Activated T-helper 2 cell treated with anti-CD3 and anti-CD28 coated beads, Interferon-gamma antibody, Interleukin-2, Interleukin-4, amounts not matched to agents 10 μg/mL and 5 μg/mL and 100 μg/mL, durations not matched to agents 14 hours and 24 hours and 36 hours (primary cell): ENCODE data around the gene QTRT2. TPM values are rescaled to one million over a fixed set of nuclear protein-coding genes. Genes with fewer than 3 reads are reported as not detected.

Source experiments
- DNase-seq: peaks from one replicate; pipeline ENCODE4 v3.0.0; 2021; ENCODE audit warnings: low spot score
- H3K27ac Mint-ChIP-seq: one replicate; pipeline ENCODE4 v1.8.0; 2021; ENCODE audit warnings: mixed read lengths
- H3K27me3 Mint-ChIP-seq: one replicate; pipeline ENCODE4 v1.8.0; 2021; ENCODE audit warnings: low read depth, mixed read lengths
- H3K36me3 Mint-ChIP-seq: one replicate; pipeline ENCODE4 v1.8.0; 2021; ENCODE audit warnings: low read depth, mixed read lengths
- H3K4me1 Mint-ChIP-seq: one replicate; pipeline ENCODE4 v1.8.0; 2021; ENCODE audit warnings: low read depth, mixed read lengths
- H3K4me3 Mint-ChIP-seq: one replicate; pipeline ENCODE4 v1.8.0; 2021; ENCODE audit warnings: low read depth, mild to moderate bottlenecking, moderate library complexity, mixed read lengths
- H3K9me3 Mint-ChIP-seq: one replicate; pipeline ENCODE4 v1.8.0; 2021; ENCODE audit warnings: mixed read lengths
- intact Hi-C: fragments of 100-400 bp; cut with micrococcal nuclease; formaldehyde crosslinking; loops from one replicate; pipeline ENCODE4 v1.15.1; 2023
- total RNA-seq: library from RNA; stranded (reverse); gene quantifications from 2 replicates; pipeline ENCODE4 v1.2.3, GENCODE V29; 2022

The QTRT2 gene
- 40.2 and 41.3 TPM in 2 replicates for total RNA-seq

DNA sequence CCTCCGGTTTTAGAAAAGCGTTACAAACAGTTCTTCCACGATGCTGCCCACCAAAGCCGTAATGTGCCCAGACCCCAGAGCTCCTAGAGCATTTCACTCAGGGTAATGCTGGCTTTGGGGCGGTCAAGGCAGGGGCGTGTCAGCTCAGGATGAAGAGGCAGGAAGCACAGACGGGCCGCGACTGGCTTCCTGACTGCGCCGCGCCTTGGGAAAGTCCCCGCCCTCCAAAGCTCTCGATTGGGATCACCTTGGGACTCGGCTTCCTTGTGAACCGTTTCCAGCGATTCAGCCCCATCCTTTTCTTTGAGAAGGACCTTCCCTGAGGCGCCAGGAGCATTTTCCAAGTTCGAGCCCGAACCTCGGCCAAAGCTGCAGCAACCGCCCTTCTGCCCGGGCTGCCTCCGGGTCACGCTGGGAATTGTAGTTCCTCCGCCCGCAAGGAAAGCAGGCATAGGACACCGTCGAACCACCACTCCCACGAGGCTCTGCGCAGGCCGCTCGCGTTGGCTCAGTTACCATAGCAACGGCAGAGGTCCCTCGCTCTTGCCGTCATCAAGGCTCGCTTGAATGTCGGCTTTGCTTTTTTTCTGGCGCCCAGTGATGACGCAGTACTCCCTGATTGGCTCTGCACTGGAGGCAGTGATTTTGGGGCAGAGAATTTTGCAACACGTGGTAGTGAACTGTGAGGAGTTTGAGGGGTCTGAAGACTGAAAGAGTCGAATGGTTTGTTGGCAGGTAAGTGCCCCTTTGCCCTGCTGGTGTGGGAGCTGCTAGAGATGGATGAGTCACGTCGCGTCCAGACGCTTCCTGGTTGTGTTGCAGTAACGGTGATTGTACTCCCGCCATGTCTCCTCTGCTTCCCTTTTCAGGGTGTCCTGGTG, at the start of gene QTRT2, which contains the start of gene CCDC191:
TSS of gene QTRT2 (plus strand) at position 608 of the 881 bp plus-strand sequence. CDS start 8,521 bp downstream, outside the sequence.
TSS of gene CCDC191 (minus strand) at position 397 of the 881 bp plus-strand sequence. CDS start at position 337, 60 bp downstream.
- DNase-seq, result peak; percentile 98
- Mint-ChIP-seq H3K27ac (peak within 1 kb of the TSS; percentile 89), H3K4me1 (peaks cover 22% of the 10 kb centered on the region), H3K9me3 (no peaks in the 10 kb centered on the region), H3K27me3 (no peaks in the 10 kb centered on the region), H3K36me3 (peaks cover 16% of the 10 kb centered on the region), H3K4me3 (peak within 1 kb of the TSS; percentile 91)
- intact Hi-C loops, result loop anchor here (1.0 to 2.0 kb wide), 8 partner anchors 110 to 1091 kb away; partner anchors contain the start of genes GRAMD1C, NAA50, SPICE1 and USF3

DNA sequence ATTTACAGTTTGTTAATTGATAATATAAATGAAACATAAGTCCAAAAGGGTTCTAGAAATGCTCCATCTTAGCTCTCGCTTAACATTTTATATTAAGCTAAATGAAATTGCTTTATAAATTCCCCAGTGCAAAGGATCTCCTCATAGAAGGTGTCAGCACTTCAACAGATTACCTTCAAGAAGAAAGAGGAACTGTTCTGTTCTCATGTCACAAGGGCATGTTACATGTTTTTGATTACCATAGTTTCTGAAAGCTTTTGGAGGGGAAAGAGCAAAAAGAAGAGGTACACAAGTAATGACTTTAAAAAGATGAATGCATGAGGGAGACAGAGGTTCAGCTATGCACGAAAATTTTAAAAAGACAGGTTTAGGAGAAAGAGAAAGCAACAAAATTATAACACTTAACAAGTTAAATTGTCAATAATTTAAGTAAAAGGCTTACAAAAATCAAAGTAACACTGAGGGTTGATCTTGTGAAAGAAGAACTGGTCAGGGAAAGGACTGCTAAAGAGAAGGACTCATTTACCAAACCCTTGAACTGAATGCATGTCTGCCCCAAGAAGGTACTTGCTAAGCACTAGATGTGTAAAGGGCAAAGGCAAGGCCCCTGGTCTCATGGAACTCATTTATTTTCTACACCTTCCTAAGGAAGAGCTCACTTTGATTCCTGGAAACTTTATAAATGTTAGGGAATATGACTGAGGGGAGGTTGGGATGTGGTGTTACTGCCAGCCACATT, 45.3 kb upstream of the QTRT2 start:
- H3K27me3 Mint-ChIP-seq, result no peaks in the 10 kb centered on the region
- no peaks in the 10 kb centered on the region for H3K4me1 Mint-ChIP-seq
- H3K36me3 Mint-ChIP-seq, result no peaks in the 10 kb centered on the region
- no peak overlapping the region for H3K27ac Mint-ChIP-seq
- DNase-seq, result no peak
- intact Hi-C loops, result no loop called here
- H3K4me3 Mint-ChIP-seq, result no peak overlapping the region
- no peaks in the 10 kb centered on the region for H3K9me3 Mint-ChIP-seq

DNA sequence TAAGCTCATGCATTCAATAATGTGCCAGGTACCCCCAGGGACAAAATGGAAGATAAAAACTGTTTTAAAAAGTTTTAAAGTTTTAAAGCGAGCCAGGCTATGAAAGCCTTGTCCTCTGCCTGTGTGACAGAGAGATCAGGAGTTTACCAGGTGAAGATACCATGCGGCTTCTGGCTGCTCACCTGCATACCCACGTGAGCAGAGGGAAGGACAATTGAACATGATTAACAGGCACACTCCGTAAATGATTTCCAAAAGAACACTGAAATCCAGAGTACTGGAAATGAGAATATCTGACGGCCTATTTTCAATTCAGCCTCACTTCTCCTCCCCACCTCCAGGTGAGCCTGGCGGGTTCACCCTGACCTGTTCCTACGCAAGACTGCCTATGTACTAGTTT, 42.3 kb upstream of the QTRT2 start:
- Mint-ChIP-seq H3K36me3 (no peaks in the 10 kb centered on the region), H3K27me3 (no peaks in the 10 kb centered on the region), H3K4me3 (no peak overlapping the region), H3K9me3 (no peaks in the 10 kb centered on the region), H3K4me1 (no peaks in the 10 kb centered on the region), H3K27ac (no peak overlapping the region)
- intact Hi-C loops, result no loop called here
- no peak for DNase-seq

DNA sequence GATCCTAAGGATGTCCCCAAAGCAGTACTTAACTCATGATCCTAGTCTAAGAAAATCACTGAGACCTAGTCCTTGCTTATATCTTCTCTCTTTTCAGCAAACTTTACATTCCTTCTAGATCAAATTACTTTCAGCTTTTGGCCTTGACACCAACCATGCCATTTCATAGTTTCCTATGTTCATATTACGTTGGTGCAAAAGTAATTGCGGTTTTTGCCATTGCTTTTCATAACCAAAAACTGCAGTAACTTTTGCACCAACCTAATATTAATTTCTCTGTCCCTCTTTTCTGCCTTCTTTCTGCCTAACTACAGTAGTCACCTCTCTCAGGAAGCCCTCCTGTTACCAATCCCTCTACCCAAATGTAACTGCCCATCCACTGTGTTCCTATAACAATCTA, 37.1 kb upstream of the QTRT2 start:
- DNase-seq, result no peak
- Mint-ChIP-seq H3K4me1 (peaks cover 4% of the 10 kb centered on the region), H3K27ac (no peak overlapping the region), H3K36me3 (no peaks in the 10 kb centered on the region), H3K9me3 (no peaks in the 10 kb centered on the region), H3K27me3 (peaks cover 1% of the 10 kb centered on the region), H3K4me3 (no peak overlapping the region)
- intact Hi-C loops, result no loop called here

DNA sequence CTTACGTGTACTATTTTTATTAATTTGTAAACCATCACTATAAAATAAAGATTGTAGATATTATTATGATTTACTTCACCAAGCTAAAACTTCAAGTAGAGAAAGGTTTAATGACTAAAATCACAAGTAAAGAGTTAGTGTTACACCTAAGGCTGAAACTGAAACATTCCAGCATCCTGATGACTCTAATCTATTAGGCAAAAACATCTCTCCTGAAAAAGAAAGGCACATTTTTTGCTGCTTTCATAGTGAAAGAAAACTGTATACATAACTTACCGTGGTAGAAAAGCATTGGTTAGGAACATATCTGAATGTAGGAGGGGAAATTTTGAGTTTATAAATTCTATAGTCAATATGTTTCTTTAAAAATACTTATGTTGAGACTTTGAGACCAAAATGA, 35.6 kb upstream of the QTRT2 start:
- Mint-ChIP-seq H3K27me3 (peaks cover 1% of the 10 kb centered on the region), H3K4me3 (no peak overlapping the region), H3K9me3 (no peaks in the 10 kb centered on the region), H3K36me3 (no peaks in the 10 kb centered on the region), H3K4me1 (peaks cover 4% of the 10 kb centered on the region), H3K27ac (peak overlapping the region; percentile 34)
- intact Hi-C loops, result no loop called here
- DNase-seq, result no peak

DNA sequence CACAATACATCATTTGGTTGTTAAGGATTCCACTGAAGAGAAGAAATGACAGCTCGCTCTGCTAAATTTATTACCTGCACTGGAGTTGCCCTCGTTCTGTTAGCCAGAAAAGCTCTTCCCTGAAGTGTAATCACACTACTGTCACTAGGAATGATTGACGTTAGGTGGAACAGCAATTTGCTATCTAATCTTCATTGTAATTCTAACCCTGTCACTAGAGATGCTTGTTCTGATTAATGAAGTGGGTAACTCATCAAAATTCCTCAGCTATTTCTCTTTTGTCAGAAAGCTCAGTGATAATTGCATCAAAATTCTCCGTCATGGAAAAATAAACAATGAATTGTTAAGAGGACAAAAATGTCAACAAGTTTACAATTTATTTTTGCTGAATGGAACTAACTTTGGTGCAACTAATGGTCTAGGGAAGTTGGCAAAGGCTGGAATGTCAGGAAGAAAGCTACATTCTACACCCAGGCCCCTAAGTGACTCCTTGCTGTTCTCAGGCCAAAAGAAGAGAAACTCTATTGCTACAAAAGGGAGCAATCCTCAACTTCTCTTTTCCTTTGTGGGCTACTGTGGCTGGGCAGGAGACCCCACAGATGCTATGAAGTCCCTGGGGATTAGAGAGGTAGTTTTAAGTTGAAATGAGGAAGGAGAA, 34.3 kb upstream of the QTRT2 start:
- Mint-ChIP-seq H3K36me3 (no peaks in the 10 kb centered on the region), H3K9me3 (no peaks in the 10 kb centered on the region), H3K4me1 (peaks cover 4% of the 10 kb centered on the region), H3K4me3 (no peak overlapping the region), H3K27ac (no peak overlapping the region), H3K27me3 (peaks cover 1% of the 10 kb centered on the region)
- DNase-seq, result no peak
- intact Hi-C loops, result no loop called here

DNA sequence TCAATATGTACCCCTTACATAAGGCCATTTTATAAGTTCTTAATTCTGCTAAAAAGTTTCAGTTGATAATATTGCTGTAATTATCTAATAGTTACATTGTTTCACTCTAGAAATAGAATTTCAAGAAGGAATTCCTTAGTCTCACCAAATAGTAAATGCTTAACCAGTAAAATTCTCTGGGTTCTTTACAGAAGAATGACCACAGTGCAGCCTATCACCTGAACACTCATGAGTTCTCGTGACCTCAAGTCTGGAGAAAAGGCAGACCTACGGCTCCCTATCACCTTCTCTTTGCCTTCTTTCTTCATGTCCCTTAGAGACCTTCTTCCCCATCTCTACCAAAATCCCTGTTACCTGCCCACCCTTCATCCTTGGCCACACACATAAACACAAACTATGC, 31.1 kb upstream of the QTRT2 start:
- Mint-ChIP-seq H3K27ac (no peak overlapping the region), H3K4me1 (peaks cover 2% of the 10 kb centered on the region), H3K9me3 (no peaks in the 10 kb centered on the region), H3K27me3 (no peaks in the 10 kb centered on the region), H3K36me3 (no peaks in the 10 kb centered on the region), H3K4me3 (no peak overlapping the region)
- no peak for DNase-seq
- intact Hi-C loops, result no loop called here

DNA sequence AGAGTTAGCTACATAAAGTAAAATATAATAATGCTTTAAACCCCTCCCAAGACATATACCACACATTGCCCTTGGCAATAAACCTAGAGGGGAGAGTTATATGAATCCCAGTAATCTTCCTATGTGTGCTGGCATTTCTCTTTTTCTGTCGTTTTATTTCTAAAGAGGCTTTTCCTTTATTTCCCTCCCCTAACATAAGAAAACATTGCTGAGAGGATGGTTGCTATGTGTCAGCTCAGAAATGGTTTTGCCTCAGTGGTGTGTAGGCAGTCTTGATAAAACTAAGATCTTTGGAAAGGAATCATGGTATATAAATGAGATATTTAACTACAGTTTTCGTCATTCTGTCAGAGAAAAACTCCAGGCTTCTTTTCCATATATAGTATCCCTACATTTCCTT, 30.2 kb upstream of the QTRT2 start:
- Mint-ChIP-seq H3K27me3 (no peaks in the 10 kb centered on the region), H3K4me3 (no peak overlapping the region), H3K36me3 (no peaks in the 10 kb centered on the region), H3K9me3 (no peaks in the 10 kb centered on the region), H3K27ac (no peak overlapping the region), H3K4me1 (no peaks in the 10 kb centered on the region)
- intact Hi-C loops, result no loop called here
- DNase-seq, result no peak

DNA sequence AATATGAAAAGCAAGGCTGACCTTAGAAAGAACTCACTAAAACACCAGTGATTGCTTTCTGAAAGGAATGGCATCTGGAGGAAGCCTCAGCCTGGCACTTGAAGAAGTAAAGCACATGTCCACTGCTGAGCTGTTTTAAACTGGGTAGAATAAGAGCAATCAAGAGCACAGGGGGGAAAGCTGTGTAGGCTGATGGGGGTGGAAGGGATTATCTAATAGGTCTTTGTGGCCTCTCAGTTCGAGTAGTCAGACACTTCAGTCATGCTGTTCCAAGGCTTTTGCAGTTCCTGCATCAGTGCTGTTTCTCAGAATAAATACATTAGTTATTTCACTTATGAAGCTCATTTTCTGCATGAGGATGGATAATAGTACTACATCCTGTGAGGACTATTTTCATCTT, 22.8 kb upstream of the QTRT2 start:
- no peak for DNase-seq
- H3K4me1 Mint-ChIP-seq, result peaks cover 1% of the 10 kb centered on the region
- no peaks in the 10 kb centered on the region for H3K27me3 Mint-ChIP-seq
- no peaks in the 10 kb centered on the region for H3K36me3 Mint-ChIP-seq
- no peak overlapping the region for H3K4me3 Mint-ChIP-seq
- H3K9me3 Mint-ChIP-seq, result no peaks in the 10 kb centered on the region
- no peak overlapping the region for H3K27ac Mint-ChIP-seq
- intact Hi-C loops, result no loop called here

DNA sequence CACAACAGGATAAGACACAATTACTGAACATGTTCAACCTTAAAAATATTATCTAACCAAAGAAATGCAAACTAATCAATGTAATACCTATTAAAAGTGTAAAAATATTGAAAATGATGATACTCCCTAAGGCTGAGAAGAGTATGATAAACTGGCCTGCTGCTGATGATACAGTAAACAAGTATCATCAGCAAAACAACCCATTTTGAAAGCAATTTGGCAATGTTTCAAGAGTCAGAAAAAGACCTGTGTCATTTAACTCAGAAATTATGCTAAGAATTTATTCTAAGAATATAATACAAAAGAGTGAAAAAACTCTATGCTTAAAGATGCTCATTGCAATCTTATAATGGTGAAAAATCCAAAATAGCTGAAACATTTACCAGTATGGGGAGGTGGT, 22.3 kb upstream of the QTRT2 start:
- Mint-ChIP-seq H3K4me3 (no peak overlapping the region), H3K9me3 (no peaks in the 10 kb centered on the region), H3K27me3 (no peaks in the 10 kb centered on the region), H3K27ac (no peak overlapping the region), H3K36me3 (no peaks in the 10 kb centered on the region), H3K4me1 (peaks cover 1% of the 10 kb centered on the region)
- DNase-seq, result no peak
- intact Hi-C loops, result no loop called here

DNA sequence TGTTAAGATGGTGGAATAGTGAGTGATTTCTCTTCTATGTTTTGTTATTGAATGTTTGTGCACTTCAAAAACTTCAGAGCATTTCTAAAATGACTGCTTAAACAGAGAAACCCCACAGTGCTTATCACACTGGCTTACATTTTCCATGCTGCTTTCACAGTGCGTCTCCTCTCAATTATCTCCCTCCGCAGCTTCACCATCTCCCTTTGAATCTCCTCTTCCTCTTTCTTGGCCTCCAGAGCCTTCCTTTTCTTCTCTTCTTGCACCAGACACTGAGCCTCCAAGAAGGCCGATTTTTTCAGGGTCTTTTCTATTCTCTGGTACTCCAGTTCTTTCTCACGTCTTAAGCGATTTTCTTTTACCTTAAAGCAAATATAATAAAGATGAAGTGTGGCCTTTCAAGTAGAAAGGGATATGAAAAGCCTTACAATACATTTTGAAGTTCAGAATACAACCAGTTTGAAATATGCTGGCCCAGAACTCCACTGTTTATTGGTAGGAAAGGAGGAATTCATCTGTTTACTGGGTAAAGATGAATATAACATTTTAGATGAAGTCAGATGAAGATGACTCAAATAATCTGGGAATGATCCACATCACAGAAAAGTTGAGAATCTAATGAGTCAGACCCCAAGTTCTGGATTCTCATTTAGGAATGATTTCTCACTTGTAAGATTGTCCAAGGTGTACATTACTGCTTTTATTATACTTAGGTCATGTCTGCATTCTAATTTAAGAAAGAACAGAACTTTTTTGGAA, 21.6 kb upstream of the QTRT2 start:
- no peaks in the 10 kb centered on the region for H3K9me3 Mint-ChIP-seq
- no peaks in the 10 kb centered on the region for H3K27me3 Mint-ChIP-seq
- no peak overlapping the region for H3K4me3 Mint-ChIP-seq
- H3K4me1 Mint-ChIP-seq, result peaks cover 1% of the 10 kb centered on the region
- no peak for DNase-seq
- no peak overlapping the region for H3K27ac Mint-ChIP-seq
- intact Hi-C loops, result no loop called here
- H3K36me3 Mint-ChIP-seq, result no peaks in the 10 kb centered on the region

DNA sequence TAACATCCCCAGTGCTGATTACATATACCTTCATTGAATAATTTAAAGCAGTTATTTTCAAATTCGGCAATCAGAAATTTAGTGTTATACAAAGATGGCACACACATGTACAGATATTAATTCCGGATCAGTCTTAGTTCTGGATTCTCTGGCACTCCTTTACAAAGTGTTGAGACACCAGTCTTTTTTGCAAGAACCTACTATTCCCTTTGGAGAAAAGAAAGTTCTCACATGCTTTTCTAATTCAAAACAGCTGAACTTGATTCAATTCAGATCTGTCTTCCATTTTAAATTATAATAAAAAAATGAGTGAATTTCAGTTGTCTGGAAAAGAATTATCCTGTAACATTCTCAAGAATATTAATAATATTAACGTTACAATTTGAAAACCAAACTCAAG, 20.6 kb upstream of the QTRT2 start:
- no peaks in the 10 kb centered on the region for H3K27me3 Mint-ChIP-seq
- H3K4me3 Mint-ChIP-seq, result no peak overlapping the region
- H3K4me1 Mint-ChIP-seq, result peaks cover 1% of the 10 kb centered on the region
- no peaks in the 10 kb centered on the region for H3K9me3 Mint-ChIP-seq
- DNase-seq, result no peak
- H3K36me3 Mint-ChIP-seq, result no peaks in the 10 kb centered on the region
- no peak overlapping the region for H3K27ac Mint-ChIP-seq
- intact Hi-C loops, result no loop called here
